Retina (tissue), 1 donor: ENCODE data around the gene PEX6.
"Not testable (repeated sequence)": the region's sequence is repeated elsewhere in the genome, so short reads cannot be mapped to it uniquely, and the experiment has no call there.

Experiments used
- DNase-seq: peaks from one replicate; pipeline ENCODE4 v3.0.0-alpha.2; 2016

Gene PEX6

DNA sequence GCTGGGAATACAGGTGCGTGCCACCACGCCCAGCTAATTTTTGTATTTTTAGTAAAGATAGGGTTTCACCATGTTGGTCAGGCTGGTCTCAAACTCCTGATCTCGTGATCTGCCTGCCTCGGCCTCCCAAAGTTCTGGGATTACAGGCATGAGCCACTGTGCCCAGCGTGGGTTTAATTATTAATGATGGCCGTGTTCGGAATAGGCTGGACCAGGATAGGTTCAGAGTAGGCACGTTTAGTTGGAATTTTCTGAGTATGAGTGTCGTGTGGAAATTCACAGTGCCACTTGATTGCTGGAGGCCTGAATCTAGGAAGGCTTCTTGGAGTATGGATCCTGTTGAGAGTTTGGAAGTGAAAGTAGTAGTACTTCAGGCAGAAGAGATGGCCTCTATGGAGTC lies 19.2 kb upstream of the PEX6 start:
- not testable (repeated sequence) for DNase-seq

DNA sequence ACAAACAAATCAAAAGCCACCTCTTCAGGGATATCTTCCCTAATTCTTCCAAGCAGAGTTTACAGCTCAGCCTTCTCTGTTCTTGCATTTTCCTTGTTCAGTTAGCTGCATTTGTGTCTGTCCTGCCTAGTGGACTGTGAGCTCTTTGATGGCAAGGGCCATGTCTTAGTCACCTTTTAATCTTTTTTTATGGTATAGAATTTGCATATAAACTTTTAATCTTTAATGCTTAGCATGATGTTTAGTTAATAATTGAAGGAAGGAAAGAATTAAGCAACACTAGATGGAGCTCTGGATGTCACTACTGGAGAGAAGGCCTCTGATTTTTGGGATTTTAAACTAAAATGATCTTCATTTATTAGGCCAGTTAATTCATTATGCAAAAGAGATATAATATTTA lies 17.5 kb upstream of the PEX6 start:
- DNase-seq, result no peak

DNA sequence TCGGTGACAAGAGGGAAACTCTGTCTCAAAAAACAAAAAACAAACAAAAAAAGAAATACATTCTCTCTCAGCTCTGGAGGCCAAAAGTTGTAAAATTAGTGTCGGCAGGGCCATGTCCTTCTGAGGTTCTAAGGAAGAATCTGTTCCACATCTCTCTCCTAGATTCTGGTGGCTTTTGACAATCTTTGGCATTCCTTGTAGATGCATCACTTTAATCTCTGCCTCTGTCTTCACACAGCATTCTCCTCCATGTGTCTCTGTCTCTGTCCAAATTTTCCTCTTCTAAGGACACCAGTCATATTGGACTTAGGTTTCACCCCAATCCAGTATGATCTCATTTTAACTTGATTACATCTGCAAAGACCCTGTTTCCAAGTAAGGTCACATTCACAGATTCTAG lies 14.5 kb upstream of the PEX6 start:
- no peak for DNase-seq

DNA sequence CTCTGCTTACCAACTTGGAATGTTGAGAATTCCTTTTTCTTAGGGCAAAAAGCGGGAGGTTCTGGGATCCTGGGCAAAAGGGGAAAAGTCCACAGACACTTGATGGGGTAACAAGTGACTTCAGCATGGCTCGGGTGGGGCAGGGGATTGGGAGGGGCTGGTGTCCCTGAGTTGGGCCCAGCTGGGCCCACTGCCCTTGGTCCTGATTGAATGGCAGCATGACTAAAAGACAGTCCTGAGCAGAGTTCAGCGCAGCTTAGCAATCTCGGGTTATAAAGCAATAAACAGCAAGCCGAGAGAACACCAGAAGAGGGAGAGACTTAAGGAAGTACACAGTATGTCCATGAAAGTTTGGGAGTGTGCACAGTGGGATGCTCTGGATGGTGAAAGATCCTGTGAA lies 10.9 kb upstream of the PEX6 start:
- DNase-seq, result no peak

DNA sequence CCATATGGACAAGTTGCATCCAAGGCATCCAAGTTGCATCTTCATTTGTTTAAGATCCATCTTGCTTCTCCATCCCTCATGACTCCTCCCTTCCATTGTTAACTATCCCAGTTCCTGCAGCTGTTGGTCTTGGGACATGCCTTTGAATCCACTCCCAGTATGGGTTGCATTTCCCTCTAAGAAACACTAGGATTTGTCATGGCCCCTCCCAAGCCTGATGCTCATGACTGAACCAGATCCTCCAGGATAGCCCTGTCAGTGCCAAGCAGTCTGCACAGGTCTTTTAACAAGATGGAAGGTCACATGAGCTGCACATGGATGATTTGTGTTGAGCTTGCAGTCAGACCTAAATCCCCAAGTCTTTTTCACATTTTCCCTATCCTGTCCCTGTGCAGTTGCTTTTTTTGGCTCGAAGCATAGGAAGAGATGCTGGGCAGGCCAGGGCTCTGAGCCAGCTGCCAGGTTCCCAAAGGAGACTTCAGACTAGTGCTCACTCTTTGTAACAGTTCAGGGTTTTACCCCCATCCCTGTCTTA lies 9.6 kb upstream of the PEX6 start:
- DNase-seq, result no peak

DNA sequence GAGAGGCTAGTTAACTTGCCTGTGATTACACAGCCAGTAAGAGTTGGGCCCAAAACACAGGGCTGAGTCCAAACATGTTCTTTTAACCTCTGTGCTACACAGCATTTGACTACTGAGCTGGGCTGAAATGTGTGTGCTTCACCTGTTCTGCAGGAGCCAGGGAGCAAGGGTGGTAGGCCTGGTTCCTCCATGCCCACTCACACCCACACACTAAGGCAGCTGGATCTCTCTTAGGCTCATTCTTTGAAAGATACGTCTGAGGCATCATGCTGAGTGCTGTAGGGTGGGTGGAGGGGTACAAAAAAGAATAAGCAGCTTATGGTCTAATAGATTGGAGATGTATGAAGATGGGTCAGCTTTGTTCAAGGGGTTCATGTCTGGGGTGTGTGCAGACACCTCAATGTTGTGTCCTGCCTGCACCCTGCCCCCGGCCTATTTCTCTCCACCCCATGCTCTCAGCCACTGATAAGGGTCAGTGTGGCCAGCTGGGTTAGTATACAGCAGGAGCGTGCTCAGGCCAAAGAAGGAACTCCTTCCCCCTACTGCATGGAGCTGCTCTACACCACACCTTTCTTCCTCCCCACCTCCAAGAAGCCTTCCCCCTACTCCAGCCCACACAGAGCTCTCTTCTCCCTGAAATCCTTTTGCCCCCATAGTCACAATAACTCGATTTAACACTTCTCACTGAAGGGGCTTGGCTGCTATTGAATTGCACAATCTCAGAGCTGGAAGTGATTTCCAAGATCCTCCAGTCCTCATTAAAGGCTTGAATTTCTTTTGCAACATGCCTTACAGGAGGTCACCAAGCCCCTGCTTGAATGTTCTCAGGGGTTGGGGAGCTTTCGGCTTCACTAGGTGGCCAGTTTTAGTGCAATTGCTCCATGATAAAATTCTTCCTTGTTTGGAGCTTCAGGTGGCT lies 8.8 kb upstream of the PEX6 start:
- no peak for DNase-seq

DNA sequence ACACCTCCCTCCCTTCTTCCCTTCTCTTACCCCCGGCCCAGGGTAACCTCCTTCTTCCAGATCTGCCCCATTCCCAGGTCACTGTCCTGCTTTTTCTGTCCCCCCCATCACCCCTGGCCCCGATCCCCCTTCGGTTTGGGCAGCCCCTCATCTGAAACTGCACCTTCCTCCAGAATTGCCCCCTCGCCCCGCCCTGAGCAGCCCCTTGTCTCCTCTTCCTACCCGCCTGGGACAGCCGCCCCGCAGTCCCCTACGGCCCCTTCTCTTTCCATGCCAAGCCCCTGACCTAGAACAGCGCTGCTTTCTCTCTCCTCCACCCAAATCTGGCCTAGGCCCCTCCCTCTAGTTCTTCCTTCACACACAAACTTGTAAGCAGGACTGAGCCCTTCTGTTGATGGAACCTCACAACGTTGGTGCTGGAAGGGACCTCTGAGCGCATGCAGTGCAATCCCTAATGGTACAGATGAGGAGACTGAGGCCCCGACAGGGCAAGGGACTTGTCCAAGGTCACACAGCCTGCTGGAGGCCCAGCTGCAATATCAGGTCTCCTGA lies 6.0 kb upstream of the PEX6 start:
- peak; percentile 20 for DNase-seq

DNA sequence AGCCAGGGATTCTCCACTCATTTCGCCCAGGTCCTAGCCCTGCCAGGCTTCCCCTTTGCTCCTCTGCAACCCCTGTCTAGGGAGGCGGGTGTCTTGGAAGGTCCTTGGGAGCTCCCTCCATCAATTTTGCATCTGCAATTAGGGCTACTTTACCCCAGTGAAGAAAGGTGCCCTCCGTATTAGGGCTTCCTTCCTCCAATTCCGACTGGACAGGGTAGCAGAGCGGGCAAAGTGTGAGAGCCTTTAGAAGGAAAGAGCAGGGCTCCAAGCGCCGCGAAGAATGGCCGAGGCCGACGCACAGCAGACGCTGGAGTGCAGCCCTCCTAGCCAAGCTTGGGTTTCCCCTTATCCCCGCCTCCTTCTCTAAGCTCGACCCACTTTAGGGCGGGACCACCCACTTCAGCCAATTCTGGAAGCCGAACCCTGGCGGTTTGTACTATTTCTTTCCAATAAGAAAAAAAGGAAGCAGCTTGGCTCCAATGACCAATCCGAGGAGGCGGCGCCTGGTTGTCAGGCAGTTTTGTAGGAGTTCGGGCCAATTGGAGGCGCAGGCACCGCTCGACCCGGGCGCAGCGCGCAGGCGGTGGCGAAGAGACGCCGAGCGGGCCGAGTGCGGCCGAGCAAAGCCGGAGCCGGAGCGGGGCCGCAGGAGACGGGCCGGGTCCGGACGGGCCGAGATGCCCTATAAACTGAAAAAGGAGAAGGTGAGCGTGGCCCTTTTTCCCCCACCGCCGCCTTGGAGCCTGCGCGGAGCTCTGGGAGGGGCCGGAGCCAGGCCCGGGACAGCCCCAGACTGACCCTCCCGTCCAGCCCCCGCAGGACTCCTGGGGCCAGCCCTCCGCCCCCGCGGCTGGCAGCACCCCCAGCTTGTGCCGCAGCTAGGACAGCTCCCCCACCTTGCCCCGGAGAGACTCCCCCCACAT lies 5.3 kb upstream of the PEX6 start, which contains the start of gene PPP2R5D:
TSS of gene PPP2R5D (plus strand) at position 570 of the 923 bp plus-strand sequence. CDS start at position 678, 108 bp downstream.
- peak; percentile 97 for DNase-seq

DNA sequence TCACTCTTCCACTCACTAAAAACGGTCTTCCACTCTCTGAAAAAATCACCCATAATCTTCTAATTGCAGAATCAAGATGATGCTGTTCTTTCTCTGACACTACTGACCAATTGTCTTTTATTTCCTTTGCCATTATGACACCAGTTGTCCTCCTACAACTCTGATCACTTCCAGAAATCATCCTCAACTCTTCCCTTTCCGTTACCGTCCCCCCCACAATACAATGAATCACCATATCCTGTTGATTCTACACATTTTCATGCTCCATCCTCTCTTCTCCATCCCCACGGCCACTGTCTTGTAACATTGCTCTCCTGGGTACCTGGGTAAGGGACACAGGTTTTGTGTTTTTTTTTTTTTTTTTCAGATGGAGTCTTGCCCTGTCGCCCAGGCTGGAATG lies 2.9 kb upstream of the PEX6 start:
- no peak for DNase-seq

DNA sequence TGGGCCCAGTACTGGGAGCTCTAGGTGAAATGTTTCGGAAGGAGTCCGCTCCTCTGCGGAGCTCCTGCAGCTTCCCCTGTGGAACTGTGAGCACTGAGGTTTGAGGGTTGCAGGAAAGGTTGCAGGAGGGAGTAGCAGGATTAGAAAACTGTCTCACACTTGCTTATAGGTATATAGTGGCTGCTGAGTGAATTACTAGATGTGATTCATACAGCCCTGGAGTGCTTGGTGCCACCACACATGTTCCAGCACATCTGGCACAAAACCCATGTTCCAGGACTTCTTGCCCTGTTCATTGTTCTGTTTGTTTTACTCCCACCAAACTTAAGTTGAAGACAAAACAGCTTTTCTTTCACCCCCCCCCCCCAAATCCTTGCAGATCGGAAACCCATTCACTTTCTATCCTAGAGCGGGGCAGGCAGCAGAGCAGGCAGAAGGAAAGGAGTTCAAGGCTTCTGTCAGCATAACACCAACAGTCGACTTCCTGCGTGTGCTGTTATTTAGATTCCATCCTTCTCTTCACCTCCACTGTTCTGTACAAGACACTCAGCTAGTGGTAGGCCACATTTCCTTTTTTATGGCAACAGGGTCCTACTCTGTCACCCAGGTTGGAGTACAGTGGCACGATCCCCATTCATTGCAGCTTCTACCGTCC lies 669 bp upstream of the PEX6 start:
- no peak for DNase-seq

DNA sequence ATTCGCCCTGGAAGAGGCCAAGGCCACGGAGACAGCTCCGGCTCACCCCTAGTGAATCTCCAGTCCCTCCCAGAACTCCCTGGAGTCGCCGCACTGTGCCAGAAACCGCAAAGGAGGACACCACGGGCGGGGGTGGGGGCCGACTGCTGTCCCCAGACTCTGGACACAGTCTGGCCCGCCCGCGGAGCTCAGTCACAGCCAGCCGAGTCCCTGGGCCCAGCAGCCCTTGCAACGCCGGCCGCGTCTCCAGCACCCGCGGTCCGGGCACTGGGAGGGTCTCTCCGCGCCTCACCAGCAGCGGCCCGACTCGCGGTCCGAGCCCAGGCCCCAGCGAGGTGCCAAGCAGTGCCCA lies 518 bp downstream of the PEX6 start:
- peak; percentile 38 for DNase-seq

DNA sequence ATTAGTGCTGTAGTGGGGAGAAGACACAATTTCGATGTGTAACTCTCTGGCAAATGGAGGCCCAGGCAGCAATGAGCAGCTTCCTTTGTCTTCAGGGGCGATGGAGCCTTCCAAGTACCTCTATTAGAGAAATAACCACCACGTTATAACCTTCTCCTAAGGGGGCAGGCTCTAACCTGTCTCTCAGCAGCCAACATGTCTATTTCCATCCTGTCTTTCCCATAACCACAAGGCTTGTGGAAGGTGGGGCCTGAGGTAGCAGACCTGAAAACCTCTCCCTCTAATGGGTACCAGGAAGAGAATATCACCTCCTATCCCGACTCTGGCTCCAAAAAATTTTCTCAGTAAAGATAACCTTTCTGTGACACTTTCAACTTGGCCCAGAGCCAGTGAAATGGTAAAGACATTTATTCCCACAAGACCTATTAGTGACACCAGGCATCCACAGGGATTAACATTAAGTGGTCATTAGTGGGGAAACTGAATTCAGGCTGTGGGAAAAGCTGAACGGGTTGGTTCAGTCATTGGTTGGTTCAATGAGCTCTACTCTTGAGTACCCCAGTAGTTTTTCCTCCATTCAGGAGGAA lies 4.0 kb downstream of the PEX6 start:
- DNase-seq, result no peak

DNA sequence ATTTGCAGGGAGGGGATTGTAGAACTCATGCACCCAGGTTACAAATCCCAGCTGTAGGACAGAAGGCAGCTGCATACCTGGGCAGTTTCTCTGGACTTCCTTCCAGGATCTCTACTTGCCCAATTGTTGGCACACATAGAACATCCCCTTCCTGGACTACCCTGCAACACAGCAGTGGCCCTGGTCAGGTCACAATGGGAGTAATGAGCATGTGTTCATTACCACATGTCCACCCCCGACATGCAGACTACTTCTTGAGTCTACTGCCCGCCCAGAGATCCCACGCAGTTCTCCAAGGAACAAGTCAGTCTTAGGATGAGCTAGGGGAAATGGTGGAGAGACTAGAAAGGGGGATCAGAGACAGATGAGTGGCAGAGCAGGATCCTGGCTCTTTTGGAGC lies 5.1 kb downstream of the PEX6 start:
- no peak for DNase-seq

DNA sequence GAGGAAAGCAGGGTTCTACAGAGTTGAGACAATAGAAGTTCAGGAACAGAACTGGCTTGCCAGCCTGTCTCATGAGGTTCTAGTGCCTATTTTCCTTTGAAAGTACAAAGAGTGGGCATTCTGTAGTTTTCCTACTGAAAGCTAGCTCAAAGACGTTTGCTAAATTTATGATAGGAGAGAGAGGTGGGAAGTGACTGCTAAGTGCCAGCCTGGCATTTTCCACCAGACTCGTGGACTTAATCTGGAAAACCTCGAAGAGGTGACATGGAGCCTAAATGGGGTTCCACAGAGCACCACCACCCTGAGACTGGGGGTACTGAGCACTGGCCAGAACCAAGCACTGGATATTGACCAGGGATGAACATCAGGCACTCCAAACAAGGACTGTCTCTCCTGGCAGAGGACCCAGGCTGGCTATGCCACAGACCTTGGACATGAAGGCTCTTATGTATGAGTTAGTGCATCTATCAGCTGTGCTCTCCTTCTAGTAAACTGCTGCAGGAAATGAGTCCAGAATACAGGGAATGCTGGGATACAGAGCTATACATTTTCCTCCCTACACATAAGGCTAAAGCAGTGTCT lies 7.1 kb downstream of the PEX6 start:
- DNase-seq, result no peak

DNA sequence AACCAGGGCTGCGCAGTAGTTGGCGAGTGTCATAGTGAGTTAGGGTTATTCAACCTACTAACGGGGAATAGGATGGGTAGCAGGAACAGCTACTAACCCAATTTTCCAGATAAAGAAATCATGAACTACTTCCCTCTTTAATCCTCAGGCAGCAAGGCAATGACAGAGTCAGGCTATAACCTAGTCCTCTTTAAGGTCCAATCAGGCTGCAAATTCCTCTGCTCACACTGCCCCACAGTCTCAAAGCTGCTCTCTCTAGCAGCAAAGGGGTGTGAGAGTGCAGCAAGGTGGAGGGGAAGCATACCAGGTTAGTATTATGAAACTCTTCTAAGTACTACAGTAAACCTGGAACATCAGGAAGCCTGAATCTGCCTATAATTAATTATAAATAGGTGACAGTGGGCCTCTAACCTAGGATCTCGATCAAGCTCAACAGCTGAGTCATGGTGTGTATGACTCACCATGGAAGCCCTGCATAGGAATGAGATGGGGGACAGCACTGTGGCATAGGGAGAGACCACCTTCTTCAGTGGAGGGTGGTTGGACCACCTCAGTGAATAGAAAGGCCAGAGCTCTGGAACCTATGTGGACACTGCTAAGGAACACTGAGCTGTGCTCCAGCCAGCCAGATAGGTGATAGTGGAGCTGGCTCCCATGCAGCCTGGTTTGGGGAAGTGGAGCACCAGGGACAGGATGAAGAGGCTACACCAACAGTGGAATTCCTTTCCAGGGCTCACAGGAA lies 7.9 kb downstream of the PEX6 start:
- no peak for DNase-seq

DNA sequence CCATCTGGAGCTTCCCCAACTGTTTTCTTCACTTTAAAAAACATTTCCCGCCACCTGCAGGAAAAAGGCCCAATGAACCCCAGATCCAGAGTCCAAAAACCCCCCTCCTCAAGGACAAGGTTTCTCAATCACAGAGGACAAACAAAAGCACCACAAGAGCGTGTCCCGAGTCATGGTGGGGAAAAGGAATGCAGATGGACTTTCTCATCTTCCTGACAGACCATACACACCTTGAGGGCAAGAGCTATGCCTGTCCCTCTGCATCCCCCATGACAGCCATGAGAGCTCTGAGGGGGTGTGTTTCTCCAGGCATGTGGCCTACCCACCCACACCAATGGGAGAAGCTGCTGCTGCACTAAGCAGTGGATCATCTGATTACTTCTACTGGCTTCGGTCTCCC lies 9.0 kb downstream of the PEX6 start:
- no peak for DNase-seq

DNA sequence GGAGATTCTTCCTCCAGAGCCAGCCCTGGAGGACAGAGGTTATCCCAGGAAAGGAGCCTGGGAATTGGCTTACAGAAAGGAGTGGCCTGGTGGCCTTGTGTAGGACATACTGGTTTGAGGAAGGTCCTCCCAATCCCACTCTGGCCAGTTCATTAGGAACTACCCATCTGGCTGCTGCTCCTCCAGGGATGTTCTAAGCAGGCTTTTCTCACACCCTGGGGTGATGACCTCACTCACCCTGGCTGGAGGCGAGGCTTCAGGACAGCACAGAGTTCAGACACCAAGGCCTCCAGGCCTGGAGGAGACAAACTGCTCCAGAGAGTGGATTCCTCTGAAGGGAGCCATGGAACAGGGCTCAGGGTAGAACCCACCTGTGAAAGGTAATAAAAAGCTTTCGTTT lies 9.6 kb downstream of the PEX6 start:
- no peak for DNase-seq

DNA sequence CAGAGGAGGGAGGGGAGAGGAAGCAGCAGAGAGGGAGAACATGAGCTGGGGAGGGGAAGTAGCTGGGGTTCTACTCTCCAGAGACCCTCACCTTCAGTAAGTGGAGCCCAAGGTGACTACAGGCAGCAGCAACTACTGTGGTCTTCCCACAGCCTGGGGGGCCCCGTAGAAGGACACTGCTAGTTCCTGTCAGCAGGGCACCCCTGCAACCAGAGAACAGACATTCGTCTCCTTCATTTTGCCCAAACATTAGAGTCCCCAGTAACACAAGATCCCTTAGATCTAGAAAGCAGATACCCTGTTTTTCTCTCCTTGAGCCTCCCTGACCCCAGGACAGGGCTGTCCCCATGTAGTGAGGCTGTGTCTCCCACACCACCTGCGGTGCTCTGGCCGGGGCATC lies 10.2 kb downstream of the PEX6 start:
- no peak for DNase-seq

DNA sequence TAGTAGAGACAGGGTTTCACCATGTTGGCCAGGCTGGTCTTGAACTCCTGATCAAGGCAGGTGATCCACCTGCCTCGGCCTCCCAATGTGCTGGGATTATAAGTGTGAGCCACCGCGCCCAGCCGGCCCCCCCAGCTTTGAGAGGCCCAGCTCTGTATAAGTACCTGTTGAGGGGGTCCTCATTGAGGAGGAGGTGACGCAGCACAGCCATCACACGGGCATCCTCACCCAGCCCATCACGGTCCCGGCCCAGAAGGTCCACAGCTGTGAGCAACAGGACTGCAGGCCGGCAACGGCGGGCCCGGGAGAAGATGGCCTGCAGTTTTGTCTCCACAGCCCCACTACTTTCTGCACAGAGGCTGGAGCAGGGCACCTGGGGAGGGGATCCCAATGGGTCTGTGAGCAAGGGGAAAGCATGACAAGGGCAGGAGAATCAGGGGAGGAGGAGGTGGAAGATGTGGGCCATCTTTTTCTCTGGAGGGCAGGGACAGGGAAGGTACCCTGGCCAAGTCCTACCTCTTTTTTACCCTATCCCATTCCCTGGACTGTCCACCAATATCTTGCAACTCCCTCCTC lies 10.8 kb downstream of the PEX6 start:
- no peak for DNase-seq

DNA sequence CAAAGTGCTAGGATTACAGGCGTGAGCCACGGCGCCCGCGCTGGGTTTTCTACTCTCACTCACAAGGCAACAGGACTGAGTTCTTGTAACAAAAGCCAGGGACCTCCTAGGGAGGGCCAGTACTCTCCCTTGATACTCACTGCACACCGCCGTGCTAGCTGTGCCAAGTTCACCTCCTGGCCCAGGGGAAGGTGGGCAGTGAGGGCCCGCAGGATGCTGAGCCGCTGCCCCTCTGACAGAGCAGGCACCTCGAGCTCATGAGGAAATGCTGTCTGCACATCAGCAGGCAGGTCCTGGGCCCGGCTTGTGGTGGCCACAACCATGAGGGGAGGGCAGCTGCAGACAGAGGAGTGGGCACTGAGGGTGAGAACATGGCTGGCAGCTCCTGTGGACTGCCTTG lies 11.8 kb downstream of the PEX6 start:
- DNase-seq, result no peak

DNA sequence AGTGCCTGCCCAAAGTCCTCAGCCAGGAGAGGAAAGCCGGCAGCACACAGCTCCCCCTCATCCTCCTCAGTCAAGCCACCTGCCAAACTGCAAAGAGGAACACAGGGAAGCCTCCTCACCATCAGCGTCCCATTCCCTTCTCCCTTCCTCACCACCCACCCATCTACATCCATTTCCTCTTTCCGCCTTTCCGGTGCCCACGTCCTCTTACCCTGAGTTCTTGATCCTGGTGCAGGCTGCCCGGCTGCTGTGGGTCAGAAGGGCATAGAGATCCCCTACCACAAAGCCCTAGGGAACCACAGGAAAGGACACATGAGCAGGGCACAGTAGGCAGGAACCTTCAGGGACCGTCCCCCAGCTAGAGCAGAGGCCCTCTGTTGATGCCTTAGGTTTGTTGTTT lies 12.4 kb downstream of the PEX6 start:
- no peak for DNase-seq
